Adrenal gland (tissue), 5 donors: ENCODE data around the gene SLCO1B3.

Experiments
- CTCF ChIP-seq, 6 experiments: fragments of 450-650 bp in 4 of 6; fragments of 200-600 bp in 2 of 6; sonication (generic) in 1 of 6; IDR thresholded peaks; 1 replicate in 5 of 6; 2 replicates in 1 of 6; pipeline versions ENCODE4 v1.5.1 to v1.8.0; 2016 to 2021; ENCODE audit warnings: antibody characterized with exemption in 6 of 6, mild to moderate bottlenecking in 2 of 6, moderate library complexity in 1 of 6
- POLR2A ChIP-seq, 2 donors: fragments of 450-650 bp; IDR thresholded peaks; one replicate each; pipeline ENCODE4 v1.6.1; 2017; ENCODE audit warnings: antibody characterized with exemption in 2 of 2, mild to moderate bottlenecking in 2 of 2, moderate library complexity in 1 of 2
- donor health status: DM: no; HTN: no; CAD: no.

- TF ChIP-seq POLR2A (IDR thresholded peaks at IDR 0.05) (no peak), CTCF (IDR thresholded peaks at IDR 0.05) (no peak)
These were observed 2.0 kb upstream of the SLCO1B3 start for GRCh38 chr12:20808521-20808920.
